ENCODE measurements around the gene IRF2BP2.
"Not testable (repeated sequence)": the region's sequence is repeated elsewhere in the genome, so short reads cannot be mapped to it uniquely, and the experiment has no call there.

Gene IRF2BP2

GRCh38 chr1:234594575-234594974 lies 15.4 kb downstream of the IRF2BP2 start:
- not testable (repeated sequence) for H2AK5ac ChIP-seq (ENCODE audit: low read depth, low read length)

GRCh38 chr1:234593771-234594504 lies 16.0 kb downstream of the IRF2BP2 start:
- H2AK5ac ChIP-seq (ENCODE audit: low read depth, low read length) = no peak overlapping the region
- H2BK5ac ChIP-seq (ENCODE audit: low read length) = no peak overlapping the region
- DNase-seq (ENCODE audit: low spot score) = no peak
- no peak overlapping the region for H3K4me2 ChIP-seq (ENCODE audit: insufficient read depth, low read length, poor library complexity, severe bottlenecking)
- H3K4me3 ChIP-seq (ENCODE audit: low read length in 2 of 2) = no peak overlapping the region
- H3K9ac ChIP-seq (ENCODE audit: low read depth, low read length, poor library complexity) = no peak overlapping the region
- no peak overlapping the region for H3K4ac ChIP-seq (ENCODE audit: low read length)
- H3K23ac ChIP-seq (ENCODE audit: low read depth, low read length, poor library complexity) = no peak overlapping the region
- H2BK12ac ChIP-seq (ENCODE audit: low read length) = no peak overlapping the region
- H3K4me1 ChIP-seq (ENCODE audit: control insufficient read depth in 2 of 2, insufficient read depth in 1 of 2, low read depth in 1 of 2, low read length in 2 of 2) = peaks cover 3 to 5% of the 10 kb centered on the region in 2 donors
- no peak overlapping the region for H4K91ac ChIP-seq (ENCODE audit: low read depth, low read length, poor library complexity)
- no CpG with 5 or more reads among the region's 6 CpGs for whole genome bisulfite sequencing, 2 donors (ENCODE audit: extremely low coverage in 2 of 2, insufficient read length in 2 of 2, insufficient replicate concordance in 1 of 2)
- H3K27ac ChIP-seq (replicated peaks; ENCODE audit: low read length) = no peak overlapping the region
- H2AFZ ChIP-seq (ENCODE audit: low read length) = no peak overlapping the region
- H2BK120ac ChIP-seq (ENCODE audit: low read depth, low read length) = no peak overlapping the region
- H3K18ac ChIP-seq (ENCODE audit: low read length) = no peak overlapping the region
- no peak overlapping the region for H2BK15ac ChIP-seq (ENCODE audit: low read length)
- H3K27me3 ChIP-seq (ENCODE audit: control insufficient read depth in 3 of 3, insufficient read depth in 3 of 3, low read depth in 1 of 3, low read length in 3 of 3) = no peaks in the 10 kb centered on the region
- H4K8ac ChIP-seq (ENCODE audit: low read depth, low read length) = no peak overlapping the region
- peaks cover 2 to 3% of the 10 kb centered on the region in 2 donors for H3K9me3 ChIP-seq (replicated peaks in 1 of 2; ENCODE audit: control insufficient read depth in 2 of 2, insufficient read depth in 1 of 2, low read depth in 1 of 2, low read length in 2 of 2)
- no peaks in the 10 kb centered on the region for H3K36me3 ChIP-seq (replicated peaks in 1 of 2; ENCODE audit: control insufficient read depth in 2 of 2, insufficient read depth in 2 of 2, low read length in 2 of 2)
- H3K14ac ChIP-seq (ENCODE audit: low read length) = no peak overlapping the region
- no peaks in the 10 kb centered on the region for H3K79me1 ChIP-seq (ENCODE audit: low read depth, low read length)

More at GRCh38 chr1:234594575-234594974, 15.4 kb downstream of the IRF2BP2 start:
- not testable (repeated sequence) for H2BK15ac ChIP-seq (ENCODE audit: low read length); H2BK5ac ChIP-seq (ENCODE audit: low read length); H4K8ac ChIP-seq (ENCODE audit: low read depth, low read length); H3K79me1 ChIP-seq (ENCODE audit: low read depth, low read length); H3K9me3 ChIP-seq (replicated peaks in 1 of 2; ENCODE audit: control insufficient read depth in 2 of 2, insufficient read depth in 1 of 2, low read depth in 1 of 2, low read length in 2 of 2); H2BK12ac ChIP-seq (ENCODE audit: low read length); H4K91ac ChIP-seq (ENCODE audit: low read depth, low read length, poor library complexity); H3K23ac ChIP-seq (ENCODE audit: low read depth, low read length, poor library complexity); DNase-seq (ENCODE audit: low spot score); H3K4ac ChIP-seq (ENCODE audit: low read length); H2AFZ ChIP-seq (ENCODE audit: low read length); H3K4me3 ChIP-seq (ENCODE audit: low read length in 2 of 2); H3K27ac ChIP-seq (replicated peaks; ENCODE audit: low read length); H3K9ac ChIP-seq (ENCODE audit: low read depth, low read length, poor library complexity); H2BK120ac ChIP-seq (ENCODE audit: low read depth, low read length); H3K14ac ChIP-seq (ENCODE audit: low read length); H3K36me3 ChIP-seq (replicated peaks in 1 of 2; ENCODE audit: control insufficient read depth in 2 of 2, insufficient read depth in 2 of 2, low read length in 2 of 2); H3K18ac ChIP-seq (ENCODE audit: low read length); H3K4me2 ChIP-seq (ENCODE audit: insufficient read depth, low read length, poor library complexity, severe bottlenecking); H3K27me3 ChIP-seq (ENCODE audit: control insufficient read depth in 3 of 3, insufficient read depth in 3 of 3, low read depth in 1 of 3, low read length in 3 of 3)
- H3K4me1 ChIP-seq (ENCODE audit: control insufficient read depth in 2 of 2, insufficient read depth in 1 of 2, low read depth in 1 of 2, low read length in 2 of 2) = peaks cover 2 to 10% of the 10 kb centered on the region in 2 donors
- WGBS, 2 donors (ENCODE audit: extremely low coverage in 2 of 2, insufficient read length in 2 of 2, insufficient replicate concordance in 1 of 2) = no CpG with 5 or more reads among the region's 4 CpGs

GRCh38 chr1:234593109-234593508 lies 16.9 kb downstream of the IRF2BP2 start:
- H2BK15ac ChIP-seq (ENCODE audit: low read length) = no peak overlapping the region
- H3K4me2 ChIP-seq (ENCODE audit: insufficient read depth, low read length, poor library complexity, severe bottlenecking) = no peak overlapping the region
- H3K9ac ChIP-seq (ENCODE audit: low read depth, low read length, poor library complexity) = no peak overlapping the region
- H3K4me1 ChIP-seq (ENCODE audit: control insufficient read depth in 2 of 2, insufficient read depth in 1 of 2, low read depth in 1 of 2, low read length in 2 of 2) = peaks cover 0 to 3% of the 10 kb centered on the region in 2 donors
- no peak overlapping the region for H3K4me3 ChIP-seq (ENCODE audit: low read length in 2 of 2)
- no peaks in the 10 kb centered on the region for H3K27me3 ChIP-seq (ENCODE audit: control insufficient read depth in 3 of 3, insufficient read depth in 3 of 3, low read depth in 1 of 3, low read length in 3 of 3)
- H2AFZ ChIP-seq (ENCODE audit: low read length) = no peak overlapping the region
- no peak overlapping the region for H2AK5ac ChIP-seq (ENCODE audit: low read depth, low read length)
- H2BK120ac ChIP-seq (ENCODE audit: low read depth, low read length) = no peak overlapping the region
- H3K14ac ChIP-seq (ENCODE audit: low read length) = no peak overlapping the region
- no peak overlapping the region for H2BK5ac ChIP-seq (ENCODE audit: low read length)
- no peak overlapping the region for H4K91ac ChIP-seq (ENCODE audit: low read depth, low read length, poor library complexity)
- WGBS, 2 donors (ENCODE audit: extremely low coverage in 2 of 2, insufficient read length in 2 of 2, insufficient replicate concordance in 1 of 2) = no CpG with 5 or more reads among the region's 7 CpGs
- peaks cover 2 to 3% of the 10 kb centered on the region in 2 donors for H3K9me3 ChIP-seq (replicated peaks in 1 of 2; ENCODE audit: control insufficient read depth in 2 of 2, insufficient read depth in 1 of 2, low read depth in 1 of 2, low read length in 2 of 2)
- no peak overlapping the region for H3K18ac ChIP-seq (ENCODE audit: low read length)
- H3K79me1 ChIP-seq (ENCODE audit: low read depth, low read length) = no peaks in the 10 kb centered on the region
- H3K23ac ChIP-seq (ENCODE audit: low read depth, low read length, poor library complexity) = no peak overlapping the region
- no peak overlapping the region for H3K27ac ChIP-seq (replicated peaks; ENCODE audit: low read length)
- H3K4ac ChIP-seq (ENCODE audit: low read length) = no peak overlapping the region
- H3K36me3 ChIP-seq (replicated peaks in 1 of 2; ENCODE audit: control insufficient read depth in 2 of 2, insufficient read depth in 2 of 2, low read length in 2 of 2) = no peaks in the 10 kb centered on the region
- H4K8ac ChIP-seq (ENCODE audit: low read depth, low read length) = no peak overlapping the region
- DNase-seq (ENCODE audit: low spot score) = no peak
- no peak overlapping the region for H2BK12ac ChIP-seq (ENCODE audit: low read length)

GRCh38 chr1:234592240-234592639 lies 17.7 kb downstream of the IRF2BP2 start:
- Histone ChIP-seq H3K27me3 (ENCODE audit: control insufficient read depth in 3 of 3, insufficient read depth in 3 of 3, low read depth in 1 of 3, low read length in 3 of 3) (no peaks in the 10 kb centered on the region), H3K36me3 (replicated peaks in 1 of 2; ENCODE audit: control insufficient read depth in 2 of 2, insufficient read depth in 2 of 2, low read length in 2 of 2) (no peaks in the 10 kb centered on the region), H3K79me1 (ENCODE audit: low read depth, low read length) (no peaks in the 10 kb centered on the region), H2BK5ac (ENCODE audit: low read length) (no peak overlapping the region), H3K9ac (ENCODE audit: low read depth, low read length, poor library complexity) (no peak overlapping the region), H4K8ac (ENCODE audit: low read depth, low read length) (no peak overlapping the region), H3K9me3 (replicated peaks in 1 of 2; ENCODE audit: control insufficient read depth in 2 of 2, insufficient read depth in 1 of 2, low read depth in 1 of 2, low read length in 2 of 2) (peaks cover 2 to 3% of the 10 kb centered on the region in 2 donors), H2BK12ac (ENCODE audit: low read length) (no peak overlapping the region), H2BK120ac (ENCODE audit: low read depth, low read length) (no peak overlapping the region), H3K14ac (ENCODE audit: low read length) (no peak overlapping the region), H2AFZ (ENCODE audit: low read length) (no peak overlapping the region), H3K4me1 (ENCODE audit: control insufficient read depth in 2 of 2, insufficient read depth in 1 of 2, low read depth in 1 of 2, low read length in 2 of 2) (peaks cover 0 to 3% of the 10 kb centered on the region in 2 donors), H3K4me3 (ENCODE audit: low read length in 2 of 2) (no peak overlapping the region), H3K4ac (ENCODE audit: low read length) (no peak overlapping the region), H2AK5ac (ENCODE audit: low read depth, low read length) (no peak overlapping the region), H3K23ac (ENCODE audit: low read depth, low read length, poor library complexity) (no peak overlapping the region), H2BK15ac (ENCODE audit: low read length) (no peak overlapping the region), H4K91ac (ENCODE audit: low read depth, low read length, poor library complexity) (no peak overlapping the region), H3K27ac (replicated peaks; ENCODE audit: low read length) (no peak overlapping the region), H3K4me2 (ENCODE audit: insufficient read depth, low read length, poor library complexity, severe bottlenecking) (no peak overlapping the region), H3K18ac (ENCODE audit: low read length) (no peak overlapping the region)
- no CpG with 5 or more reads among the region's 5 CpGs for WGBS, 2 donors (ENCODE audit: extremely low coverage in 2 of 2, insufficient read length in 2 of 2, insufficient replicate concordance in 1 of 2)
- DNase-seq (ENCODE audit: low spot score) = no peak

All from neuronal stem cell (in vitro differentiated cells).